ENCODE results near the gene SMAD9.

SMAD9 gene

GRCh38 chr13:36804588-36804987 lies 115.5 kb downstream of the SMAD9 start:
- no peak for DNase-seq
- Mint-ChIP-seq H3K27me3 (ENCODE audit: low read depth, poor library complexity) (peaks cover 8% of the 10 kb centered on the region), H3K4me1 (no peaks in the 10 kb centered on the region), H3K36me3 (ENCODE audit: low read depth) (no peaks in the 10 kb centered on the region), H3K4me3 (no peak overlapping the region), H3K9me3 (no peaks in the 10 kb centered on the region), H3K27ac (no peak overlapping the region)
- no peak for TF ChIP-seq CTCF (IDR thresholded peaks at IDR 0.05)

GRCh38 chr13:36801035-36801434 lies 119.0 kb downstream of the SMAD9 start:
- no peak overlapping the region for H3K4me3 Mint-ChIP-seq
- H3K27me3 Mint-ChIP-seq (ENCODE audit: low read depth, poor library complexity), result peaks cover 3% of the 10 kb centered on the region
- H3K27ac Mint-ChIP-seq, result no peak overlapping the region
- H3K36me3 Mint-ChIP-seq (ENCODE audit: low read depth), result no peaks in the 10 kb centered on the region
- no peaks in the 10 kb centered on the region for H3K9me3 Mint-ChIP-seq
- TF ChIP-seq CTCF (IDR thresholded peaks at IDR 0.05), result no peak
- no peak for DNase-seq
- no peaks in the 10 kb centered on the region for H3K4me1 Mint-ChIP-seq

- no peak for DNase-seq
- Mint-ChIP-seq H3K9me3 (no peaks in the 10 kb centered on the region), H3K27ac (no peak overlapping the region), H3K4me3 (no peak overlapping the region), H3K4me1 (no peaks in the 10 kb centered on the region), H3K36me3 (ENCODE audit: low read depth) (no peaks in the 10 kb centered on the region), H3K27me3 (ENCODE audit: low read depth, poor library complexity) (no peaks in the 10 kb centered on the region)
- TF ChIP-seq CTCF (IDR thresholded peaks at IDR 0.05), result no peak
Observed at GRCh38 chr13:36796052-36796451, 124.0 kb downstream of the SMAD9 start.

GRCh38 chr13:36795463-36795862 lies 124.6 kb downstream of the SMAD9 start:
- H3K4me1 Mint-ChIP-seq, result no peaks in the 10 kb centered on the region

More at GRCh38 chr13:36795463-36795862, 124.6 kb downstream of the SMAD9 start:
- H3K27me3 Mint-ChIP-seq (ENCODE audit: low read depth, poor library complexity), result no peaks in the 10 kb centered on the region
- H3K4me3 Mint-ChIP-seq, result no peak overlapping the region
- H3K9me3 Mint-ChIP-seq, result no peaks in the 10 kb centered on the region
- no peaks in the 10 kb centered on the region for H3K36me3 Mint-ChIP-seq (ENCODE audit: low read depth)
- H3K27ac Mint-ChIP-seq, result no peak overlapping the region
- no peak for DNase-seq
- no peak for TF ChIP-seq CTCF (IDR thresholded peaks at IDR 0.05)

Data from nephron progenitor cell (in vitro differentiated cells).